H1 (cell line): ENCODE results near the gene LMTK3. TPM values are rescaled to one million over a fixed set of nuclear protein-coding genes. Genes with fewer than 3 reads are reported as not detected.

Experiments used
- CTCF ChIA-PET: fragments of 300-600 bp; sonication (Branson Sonifier 250); formaldehyde crosslinking; loops from one replicate; lab custom pipeline; 2021; ENCODE audit not compliant: partially characterized antibody; lab: Charles Lee
- POLR2A ChIA-PET: fragments of 300-600 bp; sonication (Branson Sonifier 250); formaldehyde crosslinking; loops from one replicate; lab custom pipeline; 2021; ENCODE audit warnings: inconsistent platforms; ENCODE audit not compliant: partially characterized antibody; lab: Charles Lee
- DNase-seq, 2 experiments: peaks; one replicate each; pipeline versions ENCODE4 v3.0.0 to v3.0.0-alpha.2; 2010 to 2022; ENCODE audit warnings: low spot score in 2 of 2, low read depth in 1 of 2, mixed read lengths in 1 of 2
- FAIRE-seq: peaks from 2 replicates; lab custom pipeline; 2011; peaks lifted over from hg19 to GRCh38; lab: Jason Lieb, UNC
- H2AFZ ChIP-seq: 2 replicates; pipeline ENCODE4 v1.8.1; 2012; ENCODE audit warnings: low read length, inconsistent platforms
- H2AK5ac ChIP-seq: 2 replicates; pipeline ENCODE4 v1.6.1; 2013; ENCODE audit warnings: low read depth, low read length
- H2BK120ac ChIP-seq: replicated peaks from 2 replicates; pipeline ENCODE3; 2013; ENCODE audit warnings: low read depth, low read length, inconsistent platforms
- H2BK12ac ChIP-seq: 2 replicates; pipeline ENCODE4 v1.6.1; 2013; ENCODE audit warnings: low read depth, low read length
- H2BK15ac ChIP-seq: 2 replicates; pipeline ENCODE4 v1.6.1; 2013; ENCODE audit warnings: low read length
- H2BK20ac ChIP-seq: 2 replicates; pipeline ENCODE4 v1.6.1; 2013; ENCODE audit warnings: low read length
- H2BK5ac ChIP-seq: 2 replicates; pipeline ENCODE4 v1.6.1; 2013; ENCODE audit warnings: low read depth, low read length
- H3K14ac ChIP-seq: 2 replicates; pipeline ENCODE4 v1.6.1; 2013; ENCODE audit warnings: inconsistent platforms; ENCODE audit not compliant: insufficient read length
- H3K18ac ChIP-seq: 2 replicates; pipeline ENCODE4 v1.6.1; 2013; ENCODE audit warnings: low read length; ENCODE audit errors: extremely low read depth
- H3K23ac ChIP-seq: 2 replicates; pipeline ENCODE4 v1.6.1; 2013; ENCODE audit warnings: inconsistent platforms; ENCODE audit not compliant: insufficient read length
- H3K23me2 ChIP-seq: 2 replicates; pipeline ENCODE4 v1.6.1; 2013; ENCODE audit warnings: low read depth, low read length
- H3K27ac ChIP-seq: 2 replicates; pipeline ENCODE4 v1.6.1; 2011; ENCODE audit warnings: low read depth, low read length, inconsistent platforms
- H3K27me3 ChIP-seq, 4 experiments: replicated peaks in 1 of 4; 1 replicate in 1 of 4; 2 replicates in 3 of 4; pipeline versions ENCODE4 v1.6.1 to v1.8.1; 2011 to 2013; ENCODE audit warnings: low read length in 3 of 4, mild to moderate bottlenecking in 3 of 4, inconsistent platforms in 2 of 4, mixed read lengths in 2 of 4, moderate library complexity in 1 of 4; ENCODE audit not compliant: control insufficient read depth in 3 of 4, insufficient read depth in 3 of 4; ENCODE audit errors: extremely low read depth in 1 of 4
- H3K36me3 ChIP-seq, 4 experiments: 2 replicates each; pipeline versions ENCODE4 v1.6.1 to v1.8.1; 2011 to 2013; ENCODE audit warnings: mild to moderate bottlenecking in 4 of 4, low read length in 3 of 4, moderate library complexity in 2 of 4, control low read depth in 1 of 4, inconsistent platforms in 1 of 4; ENCODE audit not compliant: insufficient read depth in 4 of 4, control insufficient read depth in 2 of 4
- H3K4ac ChIP-seq: replicated peaks from 2 replicates; pipeline ENCODE3; 2013; ENCODE audit warnings: low read length, low read depth, mixed read lengths, inconsistent platforms; ENCODE audit not compliant: insufficient read length
- H3K4me1 ChIP-seq, 4 experiments: replicated peaks in 1 of 4; 1 replicate in 1 of 4; 2 replicates in 3 of 4; pipeline versions ENCODE4 v1.6.1 to v1.8.1; 2011 to 2013; ENCODE audit warnings: low read length in 3 of 4, inconsistent platforms in 2 of 4, mixed read lengths in 1 of 4; ENCODE audit not compliant: insufficient read depth in 4 of 4, control insufficient read depth in 3 of 4
- H3K4me2 ChIP-seq, 2 experiments: 2 replicates each; pipeline versions ENCODE4 v1.6.1 to v1.8.1; 2011 to 2013; ENCODE audit warnings: low read depth in 2 of 2, low read length in 2 of 2, control low read depth in 1 of 2, inconsistent platforms in 1 of 2, mild to moderate bottlenecking in 1 of 2; ENCODE audit not compliant: insufficient read depth in 1 of 2
- H3K4me3 ChIP-seq, 4 experiments: fragments of 200-600, 300-600 bp in 1 of 4; sonication (generic), shearing (Covaris generic), sonication (Bioruptor Twin) in 1 of 4; 2 replicates each; pipeline versions ENCODE4 v1.5.1 to v1.8.1; 2011 to 2016; ENCODE audit warnings: low read length in 4 of 4, low read depth in 3 of 4, control low read depth in 2 of 4, inconsistent platforms in 2 of 4, mild to moderate bottlenecking in 2 of 4, mixed read lengths in 1 of 4, moderate library complexity in 1 of 4; ENCODE audit not compliant: insufficient read depth in 2 of 4; ENCODE audit errors: extremely low read depth in 1 of 4
- H3K56ac ChIP-seq: replicated peaks from 2 replicates; pipeline ENCODE3; 2013; ENCODE audit warnings: low read depth, mild to moderate bottlenecking, mixed read lengths, low read length, inconsistent platforms; ENCODE audit not compliant: insufficient read length
- H3K79me1 ChIP-seq: 2 replicates; pipeline ENCODE4 v1.6.1; 2013; ENCODE audit warnings: low read depth, low read length, control low read depth
- H3K79me2 ChIP-seq, 2 experiments: 2 replicates each; pipeline versions ENCODE4 v1.6.1 to v1.8.1; 2012 to 2013; ENCODE audit warnings: low read length in 2 of 2, mild to moderate bottlenecking in 2 of 2, inconsistent platforms in 1 of 2; ENCODE audit not compliant: insufficient read depth in 2 of 2, control insufficient read depth in 1 of 2
- H3K9ac ChIP-seq, 4 experiments: replicated peaks in 1 of 4; 1 replicate in 1 of 4; 2 replicates in 3 of 4; pipeline versions ENCODE4 v1.6.1 to v1.8.1; 2011 to 2013; ENCODE audit warnings: low read depth in 3 of 4, low read length in 3 of 4, control low read depth in 2 of 4, mild to moderate bottlenecking in 2 of 4, moderate library complexity in 2 of 4, inconsistent platforms in 1 of 4; ENCODE audit errors: extremely low read depth in 1 of 4
- H3K9me3 ChIP-seq, 2 experiments: 2 replicates each; pipeline versions ENCODE4 v1.6.1 to v1.8.1; 2012 to 2013; ENCODE audit warnings: mild to moderate bottlenecking in 2 of 2, moderate library complexity in 2 of 2, control low read depth in 1 of 2, inconsistent platforms in 1 of 2, low read depth in 1 of 2, low read length in 1 of 2, mixed read lengths in 1 of 2; ENCODE audit not compliant: insufficient read depth in 2 of 2
- H4K20me1 ChIP-seq, 2 experiments: replicated peaks in 1 of 2; 2 replicates each; pipeline versions ENCODE3 to v1.8.1; 2011 to 2013; ENCODE audit warnings: inconsistent platforms in 2 of 2, low read length in 2 of 2, mild to moderate bottlenecking in 1 of 2; ENCODE audit not compliant: insufficient read depth in 2 of 2, control insufficient read depth in 1 of 2
- H4K5ac ChIP-seq: 2 replicates; pipeline ENCODE4 v1.6.1; 2013; ENCODE audit warnings: low read length, low read depth, mixed read lengths, inconsistent platforms; ENCODE audit not compliant: insufficient read length
- H4K8ac ChIP-seq: 2 replicates; pipeline ENCODE4 v1.8.0; 2013; ENCODE audit warnings: mild to moderate bottlenecking, moderate library complexity, low read length, inconsistent platforms; ENCODE audit not compliant: insufficient read depth; ENCODE audit errors: extremely low read depth
- H4K91ac ChIP-seq: replicated peaks from 2 replicates; pipeline ENCODE3; 2013; ENCODE audit warnings: low read length, mixed read lengths, inconsistent platforms; ENCODE audit not compliant: insufficient read length
- RBBP5 ChIP-seq: IDR thresholded peaks from 2 replicates; pipeline ENCODE4 v1.7.1; 2012; ENCODE audit warnings: low read depth, mild to moderate bottlenecking, inconsistent platforms, low read length, moderate library complexity, borderline replicate concordance
- TAF1 ChIP-seq: IDR thresholded peaks from 2 replicates; pipeline ENCODE4 v1.6.1; 2011; ENCODE audit warnings: mild to moderate bottlenecking, low read depth, low read length
- whole genome bisulfite sequencing, 2 experiments: shearing (Covaris generic) in 1 of 2; methylation state at CpG; one replicate each; pipeline versions ENCODE4 v1.1.6 to v1.1.7; 2013 to 2015; ENCODE audit warnings: low lambda C conversion rate in 2 of 2, mixed read lengths in 2 of 2, inconsistent platforms in 1 of 2, low coverage in 1 of 2, missing lambda C conversion rate in 1 of 2; ENCODE audit not compliant: insufficient replicate concordance in 2 of 2, insufficient coverage in 1 of 2, insufficient read length in 1 of 2; ENCODE audit errors: extremely low coverage in 1 of 2, missing lambda C conversion rate in 1 of 2; 5-methylcytosine and 5-hydroxymethylcytosine counted together
- polyA plus RNA-seq, 7 experiments: library from polyadenylated mRNA; depleted of rRNA in 3 of 7; stranded (reverse) in 5 of 7; unstranded in 2 of 7; fragments of >200 nt in 5 of 7; fragments of 200-250 nt in 2 of 7; gene quantifications; 1 replicate in 5 of 7; 2 replicates in 1 of 7; 4 replicates in 1 of 7; pipeline versions ENCODE4 v1.2.1 to v1.2.3, GENCODE V29; 2011 to 2013; ENCODE audit warnings: missing spikeins in 2 of 7, mixed read lengths in 2 of 7
- total RNA-seq: library from RNA; stranded (reverse); fragmentation: NEBNext Ultra II Directional; extraction: Animal tissue kit (Norgen Biotek cat#: 25700); gene quantifications from 2 replicates; pipeline ENCODE4 v1.2.1, GENCODE V29; 2021

Gene LMTK3
- total and polyA plus RNA-seq, 2 of the 8 experiments (the other 6 are each of a cell fraction or from before 2014, with no cell fraction given): 2.7 to 12.4 TPM

GRCh38 chr19:48497728-48498594 is 13.7 kb downstream of the LMTK3 start:
- Histone ChIP-seq H2BK20ac (no peak overlapping the region), H3K4me1 (peaks cover 0 to 18% (median 13%) of the 10 kb centered on the region in 4 experiments; a peak in 6 of 7 replicates), H3K4ac (no peak overlapping the region), H3K23ac (no peak overlapping the region), H4K91ac (no peak overlapping the region), H3K56ac (no peak overlapping the region), H2BK5ac (no peak overlapping the region), H3K14ac (no peak overlapping the region), H3K9ac (no peak overlapping the region), H2BK120ac (no peak overlapping the region), H3K27me3 (peaks cover 0 to 3% (median 0%) of the 10 kb centered on the region in 4 experiments; a peak in 2 of 7 replicates), H3K23me2 (peaks cover 9% of the 10 kb centered on the region; the same call in 1 of the 2 replicates), H4K8ac (no peak overlapping the region), H3K18ac (no peak overlapping the region), H3K36me3 (no peaks in the 10 kb centered on the region; a peak in 1 of 8 replicates), H3K79me1 (no peaks in the 10 kb centered on the region), H3K79me2 (no peaks in the 10 kb centered on the region), H2BK15ac (no peak overlapping the region), H3K9me3 (no peaks in the 10 kb centered on the region), H4K20me1 (peaks cover 0 to 3% of the 10 kb centered on the region in 2 experiments), H4K5ac (no peak overlapping the region), H2BK12ac (no peak overlapping the region), H2AFZ (no peak overlapping the region), H3K4me2 (no peak overlapping the region), H3K4me3 (no peak overlapping the region), H2AK5ac (no peak overlapping the region), H3K27ac (no peak overlapping the region)
- POLR2A ChIA-PET: interaction anchor here (14.8 kb wide), 1 partner anchor 23 kb away, joined by 176 read pairs; no protein-coding TSS in a partner anchor
- WGBS, 2 experiments: 94% methylated on average over 22 of the region's 46 CpGs; no CpG with 5 or more reads in 1 of the 2 experiments
- no peak for DNase-seq
- CTCF ChIA-PET: interaction anchor here (1.8 kb wide), 1 partner anchor 9 kb away, joined by 10 read pairs; no protein-coding TSS in a partner anchor
- no peak for TF ChIP-seq TAF1
- no peak for TF ChIP-seq RBBP5
- no peak for FAIRE-seq
